Measurements from ENCODE around the gene NIPAL3.
"Not testable (repeated sequence)": the region's sequence is repeated elsewhere in the genome, so short reads cannot be mapped to it uniquely, and the experiment has no call there.

Gene NIPAL3

GRCh38 chr1:24457866-24458265, 42.3 kb downstream of the NIPAL3 start:
- Histone ChIP-seq H3K79me1 (ENCODE audit: low read length) (no peaks in the 10 kb centered on the region), H2BK15ac (replicated peaks; ENCODE audit: low read depth) (no peak overlapping the region), H3K56ac (ENCODE audit: low read length) (no peak overlapping the region), H4K8ac (ENCODE audit: low read depth, low read length) (no peak overlapping the region), H2BK5ac (ENCODE audit: low read length) (no peak overlapping the region), H3K4me3 (ENCODE audit: low read length) (no peak overlapping the region), H3K23ac (ENCODE audit: low read length) (no peak overlapping the region), H3K18ac (ENCODE audit: low read length) (no peak overlapping the region), H4K5ac (ENCODE audit: low read length) (no peak overlapping the region), H3K4me1 (ENCODE audit: control insufficient read depth, low read depth, low read length) (no peaks in the 10 kb centered on the region), H2BK120ac (ENCODE audit: low read depth, low read length) (no peak overlapping the region), H3K27ac (ENCODE audit: low read depth, low read length) (no peak overlapping the region), H3K27me3 (ENCODE audit: insufficient read depth, low read length, poor library complexity) (no peaks in the 10 kb centered on the region), H3K9ac (ENCODE audit: low read length) (no peak overlapping the region), H2AK5ac (ENCODE audit: low read length) (no peak overlapping the region), H3K4ac (ENCODE audit: low read depth, low read length) (no peak overlapping the region), H3K79me2 (ENCODE audit: control insufficient read depth, insufficient read depth, low read length) (no peaks in the 10 kb centered on the region), H3K4me2 (ENCODE audit: low read length) (no peak overlapping the region), H3K36me3 (ENCODE audit: control insufficient read depth, insufficient read depth, low read length) (no peaks in the 10 kb centered on the region)
- DNase-seq = no peak
- WGBS (ENCODE audit: extremely low coverage, insufficient coverage, low lambda C conversion rate) = no CpG with 5 or more reads among the region's 3 CpGs

- no CpG with 5 or more reads among the region's 6 CpGs for WGBS (ENCODE audit: extremely low coverage, insufficient coverage, low lambda C conversion rate)
- no peak overlapping the region for H4K5ac ChIP-seq (ENCODE audit: low read length)
- H3K4me3 ChIP-seq (ENCODE audit: low read length) = no peak overlapping the region
- H2BK5ac ChIP-seq (ENCODE audit: low read length) = no peak overlapping the region
- H2BK120ac ChIP-seq (ENCODE audit: low read depth, low read length) = no peak overlapping the region
- no peak for DNase-seq
- H3K9ac ChIP-seq (ENCODE audit: low read length) = no peak overlapping the region
- H3K18ac ChIP-seq (ENCODE audit: low read length) = no peak overlapping the region
- peaks cover 8% of the 10 kb centered on the region for H3K4me1 ChIP-seq (ENCODE audit: control insufficient read depth, low read depth, low read length)
- H3K56ac ChIP-seq (ENCODE audit: low read length) = no peak overlapping the region
- no peak overlapping the region for H3K23ac ChIP-seq (ENCODE audit: low read length)
- no peak overlapping the region for H2BK15ac ChIP-seq (replicated peaks; ENCODE audit: low read depth)
- H3K79me1 ChIP-seq (ENCODE audit: low read length) = no peaks in the 10 kb centered on the region
- no peak overlapping the region for H3K4ac ChIP-seq (ENCODE audit: low read depth, low read length)
- H3K79me2 ChIP-seq (ENCODE audit: control insufficient read depth, insufficient read depth, low read length) = no peaks in the 10 kb centered on the region
- H4K8ac ChIP-seq (ENCODE audit: low read depth, low read length) = no peak overlapping the region
- no peaks in the 10 kb centered on the region for H3K36me3 ChIP-seq (ENCODE audit: control insufficient read depth, insufficient read depth, low read length)
- no peak overlapping the region for H2AK5ac ChIP-seq (ENCODE audit: low read length)
- H3K4me2 ChIP-seq (ENCODE audit: low read length) = no peak overlapping the region
- no peaks in the 10 kb centered on the region for H3K27me3 ChIP-seq (ENCODE audit: insufficient read depth, low read length, poor library complexity)
- no peak overlapping the region for H3K27ac ChIP-seq (ENCODE audit: low read depth, low read length)
Measured at GRCh38 chr1:24459551-24460266, 44.1 kb downstream of the NIPAL3 start.

DNA sequence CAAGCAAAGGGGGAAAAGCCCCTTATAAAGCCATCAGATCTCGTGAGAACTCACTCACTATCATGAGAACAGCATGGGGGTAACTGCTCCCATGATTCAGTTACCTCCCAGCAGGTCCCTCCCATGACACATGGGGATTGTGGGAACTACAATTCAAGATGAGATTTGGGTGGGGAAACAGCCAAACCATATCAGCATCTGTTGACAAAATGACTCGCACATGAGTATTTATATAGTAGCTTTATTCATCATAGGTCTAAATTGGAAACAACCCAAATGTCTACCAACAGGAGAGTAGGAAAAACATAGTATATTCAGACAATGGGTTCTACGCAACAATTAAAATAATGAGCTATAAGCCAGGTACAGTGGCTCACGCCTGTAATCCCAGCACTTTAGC, 46.5 kb downstream of the NIPAL3 start:
- not testable (repeated sequence) for H2BK5ac ChIP-seq (ENCODE audit: low read length); H3K36me3 ChIP-seq (ENCODE audit: control insufficient read depth, insufficient read depth, low read length); H4K5ac ChIP-seq (ENCODE audit: low read length); DNase-seq; H3K23ac ChIP-seq (ENCODE audit: low read length); H2AK5ac ChIP-seq (ENCODE audit: low read length); H2BK15ac ChIP-seq (replicated peaks; ENCODE audit: low read depth); H3K27me3 ChIP-seq (ENCODE audit: insufficient read depth, low read length, poor library complexity); H4K8ac ChIP-seq (ENCODE audit: low read depth, low read length); H2BK120ac ChIP-seq (ENCODE audit: low read depth, low read length); H3K4me3 ChIP-seq (ENCODE audit: low read length); H3K4me1 ChIP-seq (ENCODE audit: control insufficient read depth, low read depth, low read length); H3K18ac ChIP-seq (ENCODE audit: low read length); H3K79me1 ChIP-seq (ENCODE audit: low read length); H3K27ac ChIP-seq (ENCODE audit: low read depth, low read length); H3K4me2 ChIP-seq (ENCODE audit: low read length); H3K9ac ChIP-seq (ENCODE audit: low read length); H3K79me2 ChIP-seq (ENCODE audit: control insufficient read depth, insufficient read depth, low read length); H3K4ac ChIP-seq (ENCODE audit: low read depth, low read length); H3K56ac ChIP-seq (ENCODE audit: low read length)
- no CpG with 5 or more reads among the region's 4 CpGs for WGBS (ENCODE audit: extremely low coverage, insufficient coverage, low lambda C conversion rate)

- H3K36me3 ChIP-seq (ENCODE audit: control insufficient read depth, insufficient read depth, low read length) = no peaks in the 10 kb centered on the region
- no peak overlapping the region for H3K18ac ChIP-seq (ENCODE audit: low read length)
- H3K9ac ChIP-seq (ENCODE audit: low read length) = no peak overlapping the region
- no peaks in the 10 kb centered on the region for H3K79me2 ChIP-seq (ENCODE audit: control insufficient read depth, insufficient read depth, low read length)
- DNase-seq = peak; percentile 78
- H2BK15ac ChIP-seq (replicated peaks; ENCODE audit: low read depth) = no peak overlapping the region
- H4K5ac ChIP-seq (ENCODE audit: low read length) = no peak overlapping the region
- H2AK5ac ChIP-seq (ENCODE audit: low read length) = no peak overlapping the region
- H3K4me3 ChIP-seq (ENCODE audit: low read length) = no peak overlapping the region
- H3K79me1 ChIP-seq (ENCODE audit: low read length) = no peaks in the 10 kb centered on the region
- H3K27me3 ChIP-seq (ENCODE audit: insufficient read depth, low read length, poor library complexity) = no peaks in the 10 kb centered on the region
- H3K4ac ChIP-seq (ENCODE audit: low read depth, low read length) = no peak overlapping the region
- no peak overlapping the region for H3K27ac ChIP-seq (ENCODE audit: low read depth, low read length)
- no peak overlapping the region for H2BK120ac ChIP-seq (ENCODE audit: low read depth, low read length)
- H2BK5ac ChIP-seq (ENCODE audit: low read length) = no peak overlapping the region
- no peak overlapping the region for H4K8ac ChIP-seq (ENCODE audit: low read depth, low read length)
- no peak overlapping the region for H3K23ac ChIP-seq (ENCODE audit: low read length)
- H3K4me2 ChIP-seq (ENCODE audit: low read length) = no peak overlapping the region
- H3K56ac ChIP-seq (ENCODE audit: low read length) = no peak overlapping the region
- no CpG with 5 or more reads among the region's 14 CpGs for WGBS (ENCODE audit: extremely low coverage, insufficient coverage, low lambda C conversion rate)
- peaks cover 8% of the 10 kb centered on the region for H3K4me1 ChIP-seq (ENCODE audit: control insufficient read depth, low read depth, low read length)
Measured at GRCh38 chr1:24463776-24464735, 48.5 kb downstream of the NIPAL3 start.

DNA sequence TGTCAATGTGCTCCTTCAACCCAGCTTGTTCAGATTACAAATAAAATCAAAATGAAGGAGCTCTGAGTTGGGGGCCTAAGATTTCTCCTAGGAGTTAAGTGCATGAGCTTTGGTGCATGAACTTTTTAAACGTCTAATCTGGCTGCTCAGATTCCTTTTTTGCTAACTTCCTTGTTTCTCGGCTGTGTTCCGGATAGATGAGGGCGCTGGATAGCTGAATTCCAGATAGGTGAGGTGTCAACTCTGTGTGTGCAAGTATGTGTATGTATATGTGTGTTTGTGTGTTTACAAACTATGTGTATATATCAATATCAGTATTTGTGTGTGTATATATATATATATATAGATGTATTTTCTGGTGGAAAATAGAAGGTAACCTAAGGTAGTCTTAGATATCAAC, 49.5 kb downstream of the NIPAL3 start:
- H3K56ac ChIP-seq (ENCODE audit: low read length) = no peak overlapping the region
- H3K79me2 ChIP-seq (ENCODE audit: control insufficient read depth, insufficient read depth, low read length) = no peaks in the 10 kb centered on the region
- DNase-seq = no peak
- H4K8ac ChIP-seq (ENCODE audit: low read depth, low read length) = no peak overlapping the region
- H4K5ac ChIP-seq (ENCODE audit: low read length) = no peak overlapping the region
- H3K4me2 ChIP-seq (ENCODE audit: low read length) = no peak overlapping the region
- H3K4ac ChIP-seq (ENCODE audit: low read depth, low read length) = no peak overlapping the region
- H2AK5ac ChIP-seq (ENCODE audit: low read length) = no peak overlapping the region
- peaks cover 8% of the 10 kb centered on the region for H3K4me1 ChIP-seq (ENCODE audit: control insufficient read depth, low read depth, low read length)
- H2BK15ac ChIP-seq (replicated peaks; ENCODE audit: low read depth) = no peak overlapping the region
- no peak overlapping the region for H3K23ac ChIP-seq (ENCODE audit: low read length)
- no peak overlapping the region for H3K9ac ChIP-seq (ENCODE audit: low read length)
- no peak overlapping the region for H3K27ac ChIP-seq (ENCODE audit: low read depth, low read length)
- peak overlapping the region; percentile 51 for H2BK120ac ChIP-seq (ENCODE audit: low read depth, low read length)
- no peak overlapping the region for H3K4me3 ChIP-seq (ENCODE audit: low read length)
- no peaks in the 10 kb centered on the region for H3K79me1 ChIP-seq (ENCODE audit: low read length)
- H3K18ac ChIP-seq (ENCODE audit: low read length) = peak overlapping the region; percentile 75
- H3K36me3 ChIP-seq (ENCODE audit: control insufficient read depth, insufficient read depth, low read length) = no peaks in the 10 kb centered on the region
- no CpG with 5 or more reads among the region's 4 CpGs for WGBS (ENCODE audit: extremely low coverage, insufficient coverage, low lambda C conversion rate)
- H2BK5ac ChIP-seq (ENCODE audit: low read length) = no peak overlapping the region
- H3K27me3 ChIP-seq (ENCODE audit: insufficient read depth, low read length, poor library complexity) = no peaks in the 10 kb centered on the region
